ENCODE results near the gene EDARADD.
A peak's percentile ranks its signal among the peaks of the same experiment; 100 is the strongest.
"Not testable (repeated sequence)": the region's sequence is repeated elsewhere in the genome, so short reads cannot be mapped to it uniquely, and the experiment has no call there.

EDARADD gene

DNA sequence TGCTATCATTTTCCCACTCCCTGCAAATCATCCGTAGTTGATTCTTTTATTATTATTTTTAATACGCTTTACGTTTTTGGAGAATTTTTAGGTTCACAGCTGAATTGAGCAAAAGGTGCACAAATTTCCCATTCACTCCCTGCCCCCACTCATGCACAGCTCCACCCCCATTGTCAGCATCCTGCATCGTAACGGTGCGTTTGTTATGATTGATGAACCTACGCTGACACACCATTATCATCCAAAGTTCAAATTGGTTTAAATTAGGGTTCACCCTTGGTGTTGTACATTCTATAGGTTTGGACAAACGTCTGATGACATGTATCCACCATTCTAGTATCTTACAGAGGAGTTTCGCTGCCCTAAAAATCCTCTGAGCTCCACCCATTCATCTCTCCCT lies 44.5 kb downstream of the EDARADD start:
- DNase-seq (ENCODE audit: low spot score), result no peak

DNA sequence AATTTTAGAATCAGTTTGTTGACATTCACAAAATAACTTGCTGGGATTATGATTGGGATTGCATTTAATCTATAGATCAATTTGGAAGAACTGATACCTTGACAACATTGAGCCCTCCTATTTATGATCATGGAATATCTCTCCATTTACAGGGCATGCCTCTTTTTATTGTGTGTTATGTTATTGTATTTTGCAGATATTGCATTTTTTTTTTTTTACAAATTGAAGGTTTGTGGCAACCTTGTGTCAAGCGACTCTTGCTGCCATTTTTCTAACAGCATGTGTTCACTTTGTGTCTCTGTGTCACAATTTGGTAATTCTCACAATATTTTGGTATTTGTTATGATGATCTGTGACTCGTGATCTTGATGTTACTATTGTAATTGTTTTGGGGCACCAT lies 46.3 kb downstream of the EDARADD start:
- DNase-seq (ENCODE audit: low spot score), result no peak

DNA sequence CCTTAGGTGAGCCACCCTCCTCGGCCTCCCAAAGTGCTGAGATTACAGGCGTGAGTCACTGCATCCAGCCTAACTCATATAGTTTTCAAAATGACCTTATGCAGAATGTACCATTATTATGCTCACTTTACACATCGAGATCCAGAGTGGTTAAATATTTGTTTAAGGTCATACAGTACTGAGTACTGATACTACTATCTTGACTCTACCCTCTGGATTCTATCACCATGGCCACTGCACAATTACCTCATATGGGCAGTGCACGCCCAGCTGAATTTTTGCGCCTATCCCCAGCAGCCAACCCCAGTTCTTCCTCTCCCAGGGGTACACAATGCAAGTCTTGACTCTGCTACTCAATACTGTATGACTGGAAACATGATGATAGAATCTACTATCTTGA lies 56.7 kb downstream of the EDARADD start:
- DNase-seq (ENCODE audit: low spot score), result no peak

DNA sequence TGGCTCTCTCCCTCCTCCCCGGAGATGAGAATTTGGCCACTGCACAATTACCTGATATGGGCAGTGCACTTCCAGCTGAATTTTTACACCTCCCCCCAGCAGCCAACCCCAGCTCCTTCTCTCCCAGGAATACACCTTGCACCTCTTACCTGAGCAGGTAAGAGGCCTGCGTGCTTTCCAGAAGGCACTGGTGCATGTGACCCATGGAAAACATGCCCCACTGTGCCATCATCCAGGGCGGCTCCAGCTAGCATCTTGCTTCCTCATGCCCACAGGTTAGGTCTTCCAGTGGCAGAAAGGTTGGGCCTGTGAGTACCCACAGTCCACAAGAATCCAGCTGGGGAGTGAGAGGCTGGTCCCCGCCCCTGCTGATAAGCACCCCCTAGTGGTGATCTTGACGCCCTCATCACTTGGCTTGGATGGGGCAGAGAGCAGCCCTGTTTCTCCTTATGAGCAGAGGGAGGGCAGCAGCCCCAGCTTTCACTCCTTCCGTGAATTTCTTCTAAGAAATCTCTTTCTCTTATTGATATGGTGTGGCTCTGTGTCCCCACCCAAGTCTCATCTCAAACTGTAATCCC lies 57.8 kb downstream of the EDARADD start:
- DNase-seq (ENCODE audit: low spot score), result peak; percentile 23

DNA sequence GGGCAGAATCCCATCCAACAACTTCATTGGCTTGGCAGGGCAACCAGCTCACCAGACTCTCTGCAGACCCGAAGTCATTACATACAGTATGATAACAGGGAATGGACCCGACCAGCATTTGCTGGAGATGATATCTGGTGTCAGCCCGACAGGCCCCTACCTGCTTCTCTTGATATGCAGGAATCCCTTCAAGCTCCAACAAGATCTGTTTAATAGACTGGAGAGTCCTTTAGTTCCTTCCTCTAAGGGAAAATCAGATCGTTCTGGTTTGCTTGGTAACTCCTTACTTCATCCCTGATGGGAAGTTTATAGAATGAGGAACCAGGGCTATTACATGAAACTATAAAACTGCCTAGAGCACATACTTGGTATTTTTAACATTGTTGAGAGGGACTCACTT lies 61.2 kb downstream of the EDARADD start:
- no peak for DNase-seq (ENCODE audit: low spot score)

DNA sequence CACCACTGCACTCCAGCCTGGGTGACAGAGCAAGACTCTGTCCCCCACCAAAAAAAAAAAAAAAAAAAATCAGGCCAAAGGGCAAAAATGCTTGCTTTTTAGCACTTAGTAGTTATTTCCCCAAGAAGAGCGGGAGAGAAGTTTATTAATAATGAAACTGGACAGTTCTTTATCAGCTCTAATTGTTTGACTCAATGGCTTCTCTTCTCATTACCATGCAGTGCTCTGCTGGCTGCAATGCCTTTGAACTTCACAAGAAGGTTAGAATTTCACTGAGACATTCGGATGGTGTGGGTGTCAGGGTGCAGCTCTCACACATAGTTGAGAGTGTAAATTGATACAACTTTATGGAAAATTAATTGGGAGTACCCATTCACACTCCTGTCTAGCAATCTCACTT lies 63.7 kb downstream of the EDARADD start:
- DNase-seq (ENCODE audit: low spot score), result no peak

DNA sequence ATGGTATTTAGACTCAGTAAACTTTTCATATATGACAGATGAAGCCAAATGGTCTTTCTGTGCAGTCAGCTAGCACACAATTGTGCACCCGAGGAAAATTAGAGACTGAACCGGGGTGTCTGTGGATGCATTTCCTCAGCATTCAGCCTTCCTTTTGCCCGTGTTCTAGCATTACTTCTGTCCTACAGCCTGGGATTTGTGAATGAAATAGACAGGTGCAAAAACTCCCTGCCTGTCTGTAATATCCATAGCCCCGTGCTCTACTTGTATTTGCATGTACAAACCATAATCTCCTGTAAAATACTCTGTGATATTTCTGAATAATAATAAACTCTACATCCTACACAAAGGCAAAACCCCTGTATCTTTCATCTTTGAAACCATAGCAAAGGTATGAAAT lies 64.9 kb downstream of the EDARADD start:
- no peak for DNase-seq (ENCODE audit: low spot score)

DNA sequence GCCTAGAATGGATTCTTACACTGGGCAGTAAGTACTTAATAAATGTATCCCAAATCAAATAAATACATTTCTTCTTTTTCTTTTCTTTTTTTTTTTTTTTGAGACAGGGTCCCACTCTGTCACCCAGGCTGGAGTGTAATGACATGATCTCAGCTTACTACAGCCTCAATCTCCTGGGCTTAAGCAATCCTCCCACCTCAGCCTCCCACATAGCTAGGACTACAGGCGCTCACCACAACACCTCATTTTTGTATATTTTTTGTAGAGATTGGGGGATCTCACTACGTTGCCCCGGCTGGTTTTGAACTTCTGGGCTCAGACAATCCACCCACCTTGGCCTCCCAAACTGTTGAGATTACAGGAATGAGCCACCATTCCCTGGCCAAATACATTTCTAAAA lies 66.0 kb downstream of the EDARADD start:
- DNase-seq (ENCODE audit: low spot score), result no peak

DNA sequence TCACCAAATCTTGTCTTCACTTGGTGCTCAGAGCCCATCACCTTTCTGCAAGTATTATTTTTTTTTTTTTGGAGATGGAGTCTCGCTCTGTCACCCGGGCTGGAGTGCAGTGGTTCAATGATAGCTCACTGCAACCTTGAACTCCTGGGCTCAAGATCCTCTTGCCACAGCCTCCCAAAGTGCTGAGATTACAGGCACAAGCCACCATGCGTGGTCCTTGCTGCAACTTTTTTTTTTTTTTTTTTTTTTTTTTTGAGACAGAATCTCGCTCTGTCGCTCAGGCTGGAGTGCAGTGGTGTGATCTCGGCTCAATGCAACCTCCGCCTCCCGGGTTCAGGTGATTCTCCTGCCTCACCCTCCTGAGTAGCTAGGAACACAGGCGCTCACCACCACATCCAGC lies 70.1 kb downstream of the EDARADD start:
- DNase-seq (ENCODE audit: low spot score), result not testable (repeated sequence)

DNA sequence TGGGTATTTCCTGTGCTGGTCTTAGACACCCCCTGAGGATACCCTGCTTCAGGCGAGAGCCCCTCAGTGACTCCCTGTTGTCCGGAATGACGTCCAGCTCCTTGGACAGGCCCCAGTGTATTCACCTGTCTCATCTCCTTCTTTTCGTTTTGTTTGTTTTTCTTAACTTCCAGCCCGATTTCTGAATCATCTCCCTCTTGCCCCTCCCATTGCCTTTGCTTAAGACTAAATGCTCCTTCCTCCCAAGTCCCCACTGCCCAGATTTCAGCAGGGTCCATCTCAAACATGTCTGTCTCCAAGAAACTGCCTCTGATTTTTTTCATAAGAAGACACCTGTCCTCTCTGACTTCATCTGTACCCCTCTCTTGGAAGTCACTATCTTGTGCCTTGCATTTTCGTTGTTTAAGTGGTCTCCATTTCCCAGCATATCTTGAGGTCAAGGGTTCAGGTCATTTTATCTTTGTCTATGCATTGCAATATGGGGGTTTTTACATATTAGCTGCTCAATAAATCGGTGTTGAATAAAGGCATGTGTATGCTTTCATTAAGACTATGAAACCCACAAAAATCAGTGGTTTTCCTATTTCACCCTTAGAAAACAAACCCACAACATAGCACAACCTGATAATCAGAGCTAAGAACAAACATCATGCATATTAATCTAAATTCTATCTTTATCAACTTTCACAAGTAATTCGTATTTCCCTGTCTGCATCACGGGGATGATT lies 71.3 kb downstream of the EDARADD start:
- DNase-seq (ENCODE audit: low spot score), result no peak

DNA sequence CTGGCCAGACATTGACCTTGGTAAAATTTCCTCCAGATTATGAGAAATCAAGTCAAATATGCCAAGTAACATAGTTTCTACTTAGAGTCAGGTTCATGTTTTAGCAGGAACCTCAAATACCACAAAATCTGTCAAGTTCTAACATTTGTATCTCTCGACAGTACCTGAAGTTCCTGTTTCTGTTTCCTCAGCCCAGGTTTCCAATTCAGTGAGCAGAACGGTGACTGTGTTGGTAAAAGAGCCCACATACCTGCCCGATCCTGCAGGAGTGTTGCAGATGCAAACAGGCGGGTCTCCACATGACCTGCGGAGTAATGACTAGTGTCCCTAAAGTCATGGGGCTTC lies 71.8 kb downstream of the EDARADD start:
- DNase-seq (ENCODE audit: low spot score), result no peak

DNA sequence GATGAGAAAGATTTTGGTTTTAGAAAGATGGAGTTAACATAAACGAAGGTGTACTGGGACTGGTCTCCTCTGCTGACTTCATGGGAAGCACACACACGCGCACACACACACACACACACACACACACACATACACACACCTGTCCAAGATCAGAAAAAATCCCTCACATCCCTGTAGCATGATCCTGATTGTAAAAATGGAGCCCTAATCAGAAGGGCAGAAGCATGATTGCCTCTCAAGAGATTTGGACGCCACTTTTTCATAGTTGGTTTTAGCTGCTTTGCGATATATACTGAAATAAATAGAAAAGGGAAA lies 73.2 kb downstream of the EDARADD start:
- no peak for DNase-seq (ENCODE audit: low spot score)

DNA sequence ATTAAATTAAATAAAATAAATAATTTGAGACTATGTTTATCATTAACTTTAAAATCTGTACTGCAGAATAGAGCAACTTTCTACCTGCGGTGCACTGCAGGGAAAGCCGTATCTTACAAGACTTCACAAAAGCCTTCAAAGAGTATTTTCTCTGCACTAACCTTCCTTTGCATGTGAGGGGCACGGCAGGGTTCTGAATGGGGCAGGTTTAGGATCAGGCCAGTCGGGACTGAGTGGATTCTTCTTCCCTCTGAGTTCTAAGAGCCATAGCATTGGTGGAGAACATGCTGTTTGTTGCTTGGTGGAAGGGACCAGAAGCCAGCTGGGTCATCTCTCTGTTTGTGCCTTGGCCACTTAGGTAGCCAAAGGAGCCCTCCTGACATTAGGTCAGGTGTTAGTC lies 74.5 kb downstream of the EDARADD start:
- DNase-seq (ENCODE audit: low spot score), result no peak

DNA sequence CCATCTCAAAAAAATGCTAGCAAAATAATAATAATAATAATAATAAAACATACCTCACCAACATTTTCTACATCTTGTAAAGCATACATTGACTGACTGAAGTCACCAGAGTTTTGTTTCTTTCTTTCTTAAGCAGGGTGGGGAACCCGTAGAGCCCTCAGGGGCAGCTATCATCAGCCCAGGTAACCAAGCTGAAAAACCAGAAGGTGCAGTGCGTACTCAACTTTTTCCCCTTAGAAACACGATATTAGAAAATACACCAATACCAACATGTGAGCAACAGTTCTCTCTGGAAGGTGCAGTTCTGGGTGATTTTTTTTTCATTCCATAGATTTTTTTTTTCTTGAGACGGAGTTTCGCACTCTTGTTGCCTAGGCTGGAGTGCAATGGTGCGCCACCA lies 75.4 kb downstream of the EDARADD start:
- DNase-seq (ENCODE audit: low spot score), result no peak

DNA sequence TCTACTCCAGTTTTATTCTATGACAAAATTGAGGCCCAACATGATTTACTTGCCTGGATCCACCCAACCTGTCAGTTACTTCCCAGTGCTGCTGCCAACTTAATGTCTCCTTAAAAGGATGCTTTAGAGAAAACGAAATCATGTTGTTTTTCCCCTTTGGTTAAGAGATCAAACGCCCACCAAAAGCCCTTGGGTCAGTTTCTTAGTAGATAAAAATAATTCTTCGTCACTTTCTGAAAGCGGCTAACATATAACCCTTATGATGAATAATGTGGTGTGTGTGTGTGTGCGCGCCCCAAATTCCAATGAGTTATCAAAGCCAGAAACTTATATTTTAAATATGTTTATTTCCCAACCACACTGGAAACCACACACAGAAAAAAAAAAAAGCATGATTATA lies 77.0 kb downstream of the EDARADD start:
- no peak for DNase-seq (ENCODE audit: low spot score)

DNA sequence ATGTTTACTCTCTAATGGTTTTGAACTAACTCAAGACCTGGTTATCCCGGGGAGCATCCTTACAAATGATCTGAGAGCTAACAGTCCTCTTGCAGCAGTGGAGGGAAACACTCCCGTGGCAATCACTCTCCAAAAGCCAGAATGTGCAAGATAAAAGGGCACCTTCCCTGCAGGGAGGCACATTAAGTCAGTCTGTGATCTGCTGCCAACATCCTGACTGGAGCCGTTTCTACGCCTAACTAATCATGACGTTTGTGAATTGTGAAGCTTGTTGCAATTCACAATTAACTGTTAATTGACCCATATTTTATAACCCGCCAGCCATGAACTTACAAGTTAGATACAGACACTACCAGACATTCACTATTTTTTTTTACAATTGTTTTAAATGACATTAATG lies 77.6 kb downstream of the EDARADD start:
- DNase-seq (ENCODE audit: low spot score), result no peak

DNA sequence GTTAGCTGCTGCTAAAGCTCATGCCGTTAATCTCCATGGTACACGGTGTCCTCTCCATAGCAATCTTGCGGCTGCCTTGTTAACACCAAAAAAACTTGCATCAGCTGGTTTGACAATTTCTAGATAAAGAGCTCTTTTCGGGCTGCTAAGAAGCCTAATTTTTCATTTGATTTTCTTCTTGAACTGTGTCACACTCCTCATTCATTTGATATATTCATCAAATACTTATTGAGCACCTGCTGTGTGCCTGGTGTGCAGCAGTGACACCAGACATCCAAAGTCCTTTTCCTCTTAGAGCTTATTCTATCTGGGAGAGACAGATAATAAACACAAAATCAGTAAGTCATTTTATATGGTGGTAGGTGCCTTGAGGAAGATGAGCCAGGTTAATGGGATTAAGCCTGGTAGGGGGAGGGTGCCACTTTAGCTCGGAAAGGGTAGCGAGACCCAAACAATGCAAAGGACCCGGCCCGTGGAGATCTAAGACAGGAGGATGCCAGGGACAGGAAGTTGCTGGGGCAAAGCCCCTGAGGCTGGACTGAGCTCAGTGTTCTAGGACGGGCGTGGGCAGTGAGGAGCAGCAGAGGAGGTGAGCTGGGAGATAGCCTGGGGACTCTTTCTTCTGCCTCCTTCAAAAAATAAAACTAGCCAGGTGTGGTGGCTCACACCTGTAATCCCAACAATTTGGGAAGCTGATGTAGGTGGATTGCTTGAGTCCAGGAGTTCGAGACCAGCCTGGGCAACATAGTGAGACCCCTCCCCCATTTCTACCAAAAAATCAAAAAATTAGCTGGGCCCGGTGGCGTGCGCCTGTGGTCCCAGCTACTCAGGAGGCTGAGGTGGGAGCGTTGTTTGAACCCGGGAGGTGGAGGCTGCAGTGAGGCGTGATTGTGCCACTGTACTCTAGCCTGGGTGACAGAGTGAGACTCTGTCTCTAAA lies 79.0 kb downstream of the EDARADD start:
- no peak for DNase-seq (ENCODE audit: low spot score)

DNA sequence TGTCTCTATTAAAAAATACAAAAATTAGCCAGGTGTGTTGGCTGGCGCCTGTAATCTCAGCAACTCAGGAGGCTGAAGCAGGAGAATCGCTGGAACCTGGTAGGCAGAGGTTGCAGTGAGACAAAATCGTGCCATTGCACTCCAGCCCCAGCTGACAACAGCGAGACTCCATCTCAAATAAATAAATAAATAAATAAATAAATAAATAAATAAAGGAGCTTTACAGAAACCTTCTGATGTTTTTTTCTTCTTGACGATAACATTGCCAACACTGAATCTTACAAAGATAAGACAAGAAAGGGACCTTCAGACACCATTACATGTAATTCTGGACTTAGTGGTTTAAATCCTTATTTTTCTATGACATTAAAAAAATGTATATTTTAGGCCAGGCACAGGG lies 81.9 kb downstream of the EDARADD start:
- DNase-seq (ENCODE audit: low spot score), result no peak

DNA sequence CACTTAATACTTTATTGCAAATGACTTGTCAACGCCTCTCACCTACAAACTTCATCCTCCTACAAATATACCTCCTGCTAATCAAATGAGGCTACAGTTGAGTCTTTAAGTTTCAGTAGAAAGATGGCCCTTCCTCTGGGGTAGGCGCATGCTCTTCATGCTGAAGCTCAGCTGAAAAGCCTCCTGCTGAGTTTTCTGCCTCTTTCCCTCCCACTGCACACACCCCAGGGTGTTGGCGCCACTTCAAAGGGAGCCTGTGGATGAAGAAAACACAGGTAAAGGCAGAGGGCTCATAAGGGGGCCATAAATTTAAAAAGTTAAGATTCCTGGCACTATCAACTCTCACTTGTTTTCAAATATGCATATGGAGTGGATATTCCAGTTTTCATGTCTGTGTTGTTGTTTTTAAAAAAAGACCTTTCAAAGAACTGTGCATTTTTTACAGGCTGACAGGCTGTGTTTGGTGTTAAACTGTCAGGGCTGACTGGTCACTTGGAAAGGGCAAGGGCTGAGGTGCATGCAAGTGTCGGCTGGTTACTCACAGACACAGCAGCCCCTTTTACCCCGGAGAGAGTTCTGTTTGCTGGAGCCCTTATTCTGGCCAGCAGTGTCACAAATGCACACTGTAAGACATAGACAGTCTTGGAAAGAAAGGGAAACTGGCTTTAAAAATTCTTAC lies 86.8 kb downstream of the EDARADD start:
- no peak for DNase-seq (ENCODE audit: low spot score)

DNA sequence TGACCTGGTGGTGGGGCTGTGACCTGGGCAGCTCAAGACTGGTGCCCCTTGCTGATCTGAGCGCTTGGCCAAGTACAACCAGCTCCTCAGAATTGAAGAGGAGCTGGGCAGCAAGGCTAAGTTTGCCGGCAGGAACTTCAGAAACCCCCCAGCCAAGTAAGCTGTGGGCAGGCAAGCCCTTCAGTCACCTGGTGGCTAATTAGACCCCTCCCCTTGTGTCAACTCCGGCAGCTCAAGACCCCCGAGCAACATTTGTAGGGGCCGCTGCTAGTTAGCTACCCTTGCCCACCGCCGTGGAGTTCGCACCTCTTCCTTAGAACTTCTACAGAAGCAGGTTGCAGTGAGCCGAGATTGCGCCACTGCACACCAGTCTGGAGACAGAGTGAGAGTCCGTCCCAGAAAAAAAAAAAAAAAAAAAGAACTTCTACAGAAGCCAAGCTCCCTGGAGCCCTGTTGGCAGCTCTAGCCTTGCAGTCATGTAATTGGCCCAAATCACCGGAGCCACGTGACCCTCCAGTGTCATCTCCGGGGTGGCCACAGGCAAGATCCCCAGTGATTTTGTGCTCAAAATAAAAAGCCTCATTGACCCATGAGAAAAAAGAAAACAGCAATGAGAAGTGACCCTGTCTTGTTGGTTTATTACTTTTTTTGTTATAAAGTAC lies 90.4 kb downstream of the EDARADD start:
- no peak for DNase-seq (ENCODE audit: low spot score)

DNA sequence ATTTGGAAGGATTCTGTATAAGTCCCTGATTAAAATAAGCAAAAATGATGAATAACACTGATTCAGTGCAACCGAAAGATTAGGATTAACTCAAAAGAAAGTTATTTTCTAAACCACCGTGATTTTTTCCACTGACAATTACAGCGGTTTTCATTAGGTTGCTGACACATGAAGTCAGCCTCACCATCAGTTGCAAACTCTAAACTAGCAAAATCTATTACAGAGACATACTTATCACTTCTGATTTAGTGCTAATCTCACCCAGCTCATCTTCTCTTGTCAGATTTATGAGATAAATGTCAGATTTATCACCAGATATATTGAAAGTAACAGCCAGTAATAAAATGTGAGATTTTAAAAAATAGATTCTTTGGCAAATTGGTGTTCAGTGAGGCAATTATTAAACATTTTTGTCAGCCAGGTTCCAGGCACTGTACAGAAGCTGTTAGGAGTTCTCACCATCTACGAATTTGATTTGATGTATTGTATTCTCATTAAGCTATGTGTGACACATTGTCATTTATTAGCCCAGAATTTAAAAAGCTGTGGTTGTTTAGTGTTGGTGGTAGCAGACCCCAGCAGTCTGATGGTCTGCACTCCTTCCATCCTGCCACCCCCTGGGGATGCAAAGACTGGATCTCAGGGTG lies 92.4 kb downstream of the EDARADD start:
- DNase-seq (ENCODE audit: low spot score), result no peak

DNA sequence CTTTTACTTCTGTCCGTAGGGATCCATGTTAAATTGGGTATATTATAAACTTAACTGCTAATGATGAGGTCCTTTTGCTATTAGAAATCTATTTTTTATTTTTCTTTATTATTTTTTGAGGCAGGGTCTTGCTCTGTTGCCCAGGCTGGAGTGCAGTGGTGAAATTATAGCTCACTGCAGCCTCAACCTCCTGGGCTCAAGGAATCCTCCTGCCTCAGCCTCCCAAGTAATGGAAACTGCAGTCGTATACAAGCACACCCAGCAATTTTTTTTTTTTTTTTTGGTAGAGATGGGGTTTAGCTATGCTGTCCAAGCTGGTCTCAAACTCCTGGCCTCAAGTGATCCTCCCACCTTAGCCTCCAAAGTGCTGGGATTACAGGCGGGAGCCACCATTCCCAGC lies 95.1 kb downstream of the EDARADD start:
- DNase-seq (ENCODE audit: low spot score), result not testable (repeated sequence)
